Mammary epithelial cell (primary cell): ENCODE measurements around the gene ERICH4.
A peak's percentile ranks its signal among the peaks of the same experiment; 100 is the strongest.

ENCODE experiments used
- CTCF ChIP-seq, 2 donors: IDR thresholded peaks in 1 of 2; conservative IDR thresholded peaks in 1 of 2; 2 replicates each; pipeline ENCODE4 v1.5.1; 2011 to 2012; ENCODE audit warnings: inconsistent platforms in 2 of 2, low read length in 2 of 2, mild to moderate bottlenecking in 2 of 2, control low read depth in 1 of 2, low read depth in 1 of 2; ENCODE audit not compliant: insufficient read depth in 1 of 2; ENCODE audit errors: extremely low read depth in 1 of 2
- EZH2 ChIP-seq: IDR thresholded peaks from 2 replicates; pipeline ENCODE4 v1.6.1; 2012; ENCODE audit warnings: low read length, inconsistent platforms, borderline replicate concordance

- peak; percentile 47 to 57 for TF ChIP-seq CTCF (conservative IDR thresholded peaks at IDR 0.05 in 1 of 2, IDR thresholded peaks at IDR 0.05 in 1 of 2; ENCODE audit: extremely low read depth in 1 of 2, insufficient read depth in 1 of 2, low read depth in 1 of 2, low read length in 2 of 2)
- TF ChIP-seq EZH2, result no peak
Measured at GRCh38 chr19:41439441-41440222, 3.3 kb upstream of the ERICH4 start, which contains the start of gene DMAC2.
